H4 (cell line): ENCODE measurements around the gene TNS4. TPM values are rescaled to one million over a fixed set of nuclear protein-coding genes. Genes with fewer than 3 reads are reported as not detected.

Source experiments
- DNase-seq: peaks from one replicate; pipeline ENCODE4 v3.0.0-alpha.2; 2015; ENCODE audit warnings: low spot score
- total RNA-seq: library from RNA; depleted of rRNA; stranded (reverse); fragments of >200 nt; shearing (Covaris generic); gene quantifications from 2 replicates; pipeline ENCODE4 v1.2.3, GENCODE V29; 2014

Gene TNS4
- total RNA-seq, 1 experiment from 2014 or later = not detected

GRCh38 chr17:40516581-40517285, 15.3 kb upstream of the TNS4 start:
- DNase-seq = peak; percentile 43

- DNase-seq = no peak
Observed at GRCh38 chr17:40515491-40516041, 14.1 kb upstream of the TNS4 start.

GRCh38 chr17:40515011-40515410, 13.6 kb upstream of the TNS4 start:
- no peak for DNase-seq

GRCh38 chr17:40514013-40514875, 12.8 kb upstream of the TNS4 start:
- DNase-seq = no peak

- no peak for DNase-seq
Observed at GRCh38 chr17:40511667-40512220, 10.3 kb upstream of the TNS4 start.

- no peak for DNase-seq
Observed at GRCh38 chr17:40511136-40511535, 9.7 kb upstream of the TNS4 start.

- no peak for DNase-seq
Observed at GRCh38 chr17:40510328-40510648, 8.9 kb upstream of the TNS4 start.

- no peak for DNase-seq
Observed at GRCh38 chr17:40509626-40510327, 8.4 kb upstream of the TNS4 start.

GRCh38 chr17:40506786-40507185, 5.4 kb upstream of the TNS4 start:
- no peak for DNase-seq

GRCh38 chr17:40503154-40503553, 1.7 kb upstream of the TNS4 start:
- no peak for DNase-seq

GRCh38 chr17:40502716-40503115, 1.3 kb upstream of the TNS4 start:
- DNase-seq = no peak

- DNase-seq = no peak
Observed at GRCh38 chr17:40500709-40501108, 714 bp downstream of the TNS4 start.

- no peak for DNase-seq
Observed at GRCh38 chr17:40500190-40500589, 1.2 kb downstream of the TNS4 start.

- peak; percentile 69 for DNase-seq
Observed at GRCh38 chr17:40499551-40500189, 1.8 kb downstream of the TNS4 start.

GRCh38 chr17:40498281-40499084, 2.9 kb downstream of the TNS4 start:
- DNase-seq = no peak

GRCh38 chr17:40497695-40498094, 3.7 kb downstream of the TNS4 start:
- no peak for DNase-seq

GRCh38 chr17:40496634-40497420, 4.6 kb downstream of the TNS4 start:
- DNase-seq = no peak

GRCh38 chr17:40496170-40496569, 5.3 kb downstream of the TNS4 start:
- no peak for DNase-seq

GRCh38 chr17:40495140-40495539, 6.3 kb downstream of the TNS4 start:
- no peak for DNase-seq

- no peak for DNase-seq
Observed at GRCh38 chr17:40493697-40494096, 7.7 kb downstream of the TNS4 start.
